Naive B cell (primary cell): ENCODE data around the gene METTL21A. TPM values are rescaled to one million over a fixed set of nuclear protein-coding genes. Genes with fewer than 3 reads are reported as not detected.

ENCODE experiments used
- ATAC-seq, 2 donors: fragments of 150-1000 bp; cut with Tn5 transposase; 2 replicates each; pipeline ENCODE4 v1.10.0; 2021; ENCODE audit warnings: low read depth in 2 of 2, mild to moderate bottlenecking in 2 of 2, moderate library complexity in 2 of 2
- DNase-seq: peaks from one replicate; pipeline ENCODE4 v3.0.0; 2022
- H3K27ac Mint-ChIP-seq, 6 donors: one replicate each; pipeline ENCODE4 v1.8.0; 2020 to 2022; ENCODE audit warnings: mild to moderate bottlenecking in 6 of 6, mixed read lengths in 6 of 6, moderate library complexity in 5 of 6, inconsistent platforms in 2 of 6
- H3K27me3 Mint-ChIP-seq, 3 donors: one replicate each; pipeline ENCODE4 v1.8.0; 2021 to 2022; ENCODE audit warnings: mixed read lengths in 3 of 3, mild to moderate bottlenecking in 1 of 3
- H3K36me3 Mint-ChIP-seq, 2 donors: one replicate each; pipeline ENCODE4 v1.8.0; 2020 to 2022; ENCODE audit warnings: mixed read lengths in 2 of 2, inconsistent platforms in 1 of 2, mild to moderate bottlenecking in 1 of 2
- H3K4me1 Mint-ChIP-seq, 3 donors: one replicate each; pipeline ENCODE4 v1.8.0; 2020 to 2022; ENCODE audit warnings: mixed read lengths in 3 of 3, inconsistent platforms in 1 of 3, mild to moderate bottlenecking in 1 of 3, moderate library complexity in 1 of 3
- H3K4me3 Mint-ChIP-seq, 8 donors: one replicate each; pipeline ENCODE4 v1.8.0; 2020 to 2022; ENCODE audit warnings: mild to moderate bottlenecking in 8 of 8, mixed read lengths in 8 of 8, moderate library complexity in 8 of 8, inconsistent platforms in 2 of 8
- H3K9me3 Mint-ChIP-seq, 7 donors: one replicate each; pipeline ENCODE4 v1.8.0; 2020 to 2022; ENCODE audit warnings: mixed read lengths in 7 of 7, mild to moderate bottlenecking in 5 of 7, inconsistent platforms in 2 of 7, moderate library complexity in 1 of 7
- polyA plus RNA-seq, 6 donors: library from polyadenylated mRNA; unstranded; fragments of 300-500 nt; fragmentation: Illumina TruSeq; gene quantifications; one replicate each; pipeline ENCODE4 v1.2.3, GENCODE V29; 2021; ENCODE audit warnings: low read depth in 6 of 6

Gene METTL21A
- polyA plus RNA-seq, 6 donors from 2014 or later, result 61.5 to 97.9 (median 85.7) TPM

- Mint-ChIP-seq H3K4me1 (peaks cover 4 to 8% (median 6%) of the 10 kb centered on the region in 3 donors), H3K4me3 (no peak overlapping the region), H3K36me3 (peaks cover 16 to 25% of the 10 kb centered on the region in 2 donors), H3K27ac (peak overlapping the region in 1 of 6 donors; percentile 80), H3K27me3 (no peaks in the 10 kb centered on the region), H3K9me3 (no peaks in the 10 kb centered on the region)
- ATAC-seq (no peak), DNase-seq (no peak)
These were observed 53.8 kb downstream of the METTL21A start for GRCh38 chr2:207571370-207571769.

- Mint-ChIP-seq H3K27me3 (no peaks in the 10 kb centered on the region), H3K4me3 (no peak overlapping the region), H3K9me3 (no peaks in the 10 kb centered on the region), H3K4me1 (peaks cover 9 to 17% (median 9%) of the 10 kb centered on the region in 3 donors), H3K36me3 (peaks cover 17 to 22% of the 10 kb centered on the region in 2 donors), H3K27ac (peak overlapping the region in 1 of 6 donors; percentile 73)
- DNase-seq (no peak), ATAC-seq (no peak)
These were observed 57.5 kb downstream of the METTL21A start for GRCh38 chr2:207567671-207568070.

- Mint-ChIP-seq H3K4me1 (peaks cover 4 to 11% (median 6%) of the 10 kb centered on the region in 3 donors), H3K9me3 (no peaks in the 10 kb centered on the region), H3K36me3 (peaks cover 19 to 21% of the 10 kb centered on the region in 2 donors), H3K27ac (peak overlapping the region in 4 of 6 donors; percentile 16 to 93 (median 64)), H3K4me3 (peak overlapping the region in 1 of 8 donors; percentile 3), H3K27me3 (no peaks in the 10 kb centered on the region)
- no peak for DNase-seq
- no peak for ATAC-seq
These were observed 59.3 kb downstream of the METTL21A start for GRCh38 chr2:207565736-207566500.

Other genes starting within 250 kb of the METTL21A start
- 100 to 1,000 TPM in 3 of 6 donors, 10 to 100 TPM in 3; 66.6 to 123 (median 97.2) TPM for gene CREB1, start 95.4 kb downstream of the METTL21A start, polyA plus RNA-seq
- gene CCNYL1, start 86.2 kb upstream of the METTL21A start, polyA plus RNA-seq, result 1 to 10 TPM in 5 of 6 donors, under 1 TPM in 1; 0.91 to 4.7 (median 3.3) TPM
- gene FZD5, start 144.5 kb upstream of the METTL21A start, polyA plus RNA-seq, result under 1 TPM; 0.05 to 0.39 (median 0.11) TPM